Stimulated activated CD8-positive, alpha-beta memory T cell treated with anti-CD3 and anti-CD28 coated beads, Interleukin-15, amount 100 ng/mL, for 1 hour (primary cell): ENCODE results near the gene KIRREL1.
"Not testable (repeated sequence)": the region's sequence is repeated elsewhere in the genome, so short reads cannot be mapped to it uniquely, and the experiment has no call there.

Experiments used
- DNase-seq: peaks from one replicate; pipeline ENCODE4 v3.0.0-alpha.2; 2020; ENCODE audit warnings: low read depth

The KIRREL1 gene

GRCh38 chr1:158105352-158106095, 112.1 kb downstream of the KIRREL1 start:
- DNase-seq, result no peak

GRCh38 chr1:158107916-158108315, 114.5 kb downstream of the KIRREL1 start:
- no peak for DNase-seq

DNA sequence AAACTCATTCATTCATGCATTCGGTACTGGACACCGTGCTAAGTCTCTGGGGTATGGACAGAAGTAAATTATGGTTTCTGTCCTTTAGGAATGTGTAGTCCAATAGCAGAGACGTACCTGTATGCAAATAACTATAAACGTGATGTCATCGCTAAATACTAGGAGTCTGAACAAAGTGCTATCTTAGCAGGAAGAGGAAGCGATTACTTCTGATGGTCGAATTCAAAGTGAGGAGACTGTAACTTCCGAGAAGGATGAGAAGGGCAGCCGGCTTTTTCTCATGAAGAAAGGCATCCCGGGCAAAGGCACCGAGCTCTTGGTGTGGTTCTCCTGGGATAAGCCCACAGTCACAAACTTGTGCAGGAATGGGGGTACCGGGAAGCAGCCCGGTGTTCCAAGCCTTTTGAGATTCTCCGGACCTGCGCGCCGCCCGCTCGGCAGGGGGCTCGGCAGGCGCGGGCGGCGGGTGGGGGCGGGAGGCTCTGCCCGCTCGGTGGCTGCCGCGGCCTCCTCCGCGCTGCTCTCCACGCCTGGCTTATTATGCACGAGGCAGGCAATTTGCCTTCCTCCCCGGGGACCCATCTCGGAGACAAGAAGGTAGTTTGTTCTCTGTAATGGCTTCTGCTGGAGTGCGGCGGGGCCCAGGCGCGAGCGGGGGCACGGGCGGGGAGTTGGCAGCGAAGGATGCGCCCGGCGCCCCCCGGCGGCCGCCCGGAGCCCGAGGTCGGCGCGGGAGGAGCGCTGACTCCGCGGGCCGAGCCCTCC, 119.7 kb downstream of the KIRREL1 start:
- DNase-seq, result no peak

DNA sequence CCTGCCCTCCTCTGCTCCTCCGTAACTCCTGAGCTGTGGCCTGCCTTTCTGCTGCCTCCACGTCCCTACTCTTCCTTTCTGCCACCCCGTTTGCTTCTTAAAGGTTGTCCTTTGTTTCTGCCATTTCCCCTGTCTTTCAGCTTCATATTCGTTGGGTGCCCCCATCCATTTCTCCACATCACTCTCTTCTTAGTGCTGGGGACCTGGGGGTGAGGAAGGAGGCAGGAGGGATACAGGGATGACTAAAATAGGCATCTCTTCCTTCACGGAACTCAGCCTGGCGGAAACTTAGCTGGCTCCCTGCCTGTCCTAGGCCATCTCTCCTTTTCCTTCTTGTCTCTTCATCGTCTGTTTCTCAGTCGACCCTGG, 120.3 kb downstream of the KIRREL1 start:
- DNase-seq, result no peak

DNA sequence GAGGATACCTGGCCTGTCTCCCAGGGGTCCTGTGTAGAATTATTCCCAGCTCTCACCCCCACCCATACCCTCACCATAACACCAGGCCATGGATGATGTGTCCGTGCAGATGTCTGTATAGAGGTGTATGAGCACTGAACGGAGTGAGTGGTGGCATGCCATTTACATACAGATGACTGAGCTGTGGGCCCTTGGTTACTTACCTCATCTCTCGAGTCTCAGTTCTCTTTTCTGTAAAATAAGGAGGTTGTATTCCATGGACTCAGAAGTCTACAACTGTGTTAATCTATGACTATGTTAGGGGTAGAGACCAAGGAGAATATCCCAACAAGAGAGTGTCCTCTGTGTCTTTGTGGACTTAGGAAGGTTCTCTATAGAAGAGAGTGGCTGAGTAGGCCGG, 121.7 kb downstream of the KIRREL1 start:
- DNase-seq, result no peak

GRCh38 chr1:158116311-158117167, 123.1 kb downstream of the KIRREL1 start:
- no peak for DNase-seq

DNA sequence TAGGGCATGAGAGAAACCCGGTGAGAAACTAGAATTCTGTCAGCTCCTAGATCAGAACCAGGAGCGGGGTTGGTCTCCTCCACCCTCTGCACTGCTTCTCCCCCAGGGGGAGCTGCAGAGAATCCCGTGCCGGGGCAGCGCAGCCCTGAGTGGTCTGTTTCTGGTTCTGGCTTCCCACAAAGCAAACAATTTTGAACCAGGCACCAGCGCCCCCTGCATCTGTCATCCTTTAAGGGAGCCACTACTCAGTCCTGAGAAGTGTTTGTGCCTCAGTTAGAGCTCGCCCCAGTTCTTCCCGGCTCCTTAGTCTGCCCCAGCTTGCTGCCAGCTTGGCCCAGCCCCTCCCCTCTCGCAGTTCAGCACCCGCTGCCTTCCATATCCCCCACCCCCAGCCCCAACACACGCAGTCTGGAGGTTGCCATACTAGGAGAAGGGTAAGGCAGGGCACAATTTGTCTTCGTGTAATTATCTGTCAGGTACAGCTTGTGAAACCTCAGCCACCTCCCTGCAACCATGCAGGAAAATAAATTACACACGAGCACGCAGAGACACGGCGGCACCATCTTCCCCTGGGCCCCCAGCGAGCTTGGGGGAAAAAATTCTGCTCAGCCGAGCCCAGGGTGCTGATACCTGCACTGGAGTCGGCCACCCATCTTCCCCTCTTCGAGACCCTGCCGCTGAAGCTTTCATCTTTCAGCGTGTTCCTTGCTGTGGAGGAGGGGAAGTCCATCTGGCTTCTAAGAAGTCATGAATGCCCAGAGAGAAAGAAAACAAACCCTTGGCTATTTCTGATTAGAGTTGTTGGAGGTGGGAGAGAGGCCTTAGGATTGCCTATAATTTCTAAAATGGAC, 124.6 kb downstream of the KIRREL1 start:
- peak; percentile 7 for DNase-seq

DNA sequence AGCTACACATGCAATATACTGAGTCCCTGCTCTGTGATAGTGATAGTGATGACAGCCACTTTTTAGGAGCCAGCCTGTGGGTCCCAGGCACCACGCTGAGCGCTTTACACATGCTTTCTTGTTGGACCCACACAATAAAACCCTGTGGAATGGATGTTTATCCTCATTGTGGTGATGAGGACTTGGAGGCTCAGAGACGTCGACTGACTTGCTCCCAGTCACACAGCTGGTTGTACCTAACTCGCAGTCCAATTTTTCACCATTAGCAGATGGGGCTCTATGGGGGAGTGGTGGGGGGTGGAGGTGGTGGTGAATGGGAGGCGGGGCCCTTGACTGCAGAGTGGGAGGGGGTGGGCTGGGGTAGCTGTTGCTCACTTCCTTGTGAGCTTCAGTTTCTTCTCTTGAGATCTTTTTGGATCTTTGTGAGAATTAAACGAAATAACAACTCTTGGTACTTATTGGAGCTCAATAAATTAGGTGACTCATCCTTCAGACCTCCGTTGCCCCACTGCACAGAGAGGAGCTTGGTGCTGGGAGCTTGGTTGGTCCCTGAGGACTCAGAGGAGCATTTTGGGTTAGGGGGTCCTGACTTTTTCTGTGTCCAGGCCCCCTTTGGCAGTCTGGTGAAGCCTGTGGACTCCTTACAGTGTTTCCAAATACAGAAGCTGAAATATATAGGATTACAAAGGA, 125.4 kb downstream of the KIRREL1 start:
- DNase-seq, result no peak

GRCh38 chr1:158119976-158120653, 126.7 kb downstream of the KIRREL1 start:
- no peak for DNase-seq

DNA sequence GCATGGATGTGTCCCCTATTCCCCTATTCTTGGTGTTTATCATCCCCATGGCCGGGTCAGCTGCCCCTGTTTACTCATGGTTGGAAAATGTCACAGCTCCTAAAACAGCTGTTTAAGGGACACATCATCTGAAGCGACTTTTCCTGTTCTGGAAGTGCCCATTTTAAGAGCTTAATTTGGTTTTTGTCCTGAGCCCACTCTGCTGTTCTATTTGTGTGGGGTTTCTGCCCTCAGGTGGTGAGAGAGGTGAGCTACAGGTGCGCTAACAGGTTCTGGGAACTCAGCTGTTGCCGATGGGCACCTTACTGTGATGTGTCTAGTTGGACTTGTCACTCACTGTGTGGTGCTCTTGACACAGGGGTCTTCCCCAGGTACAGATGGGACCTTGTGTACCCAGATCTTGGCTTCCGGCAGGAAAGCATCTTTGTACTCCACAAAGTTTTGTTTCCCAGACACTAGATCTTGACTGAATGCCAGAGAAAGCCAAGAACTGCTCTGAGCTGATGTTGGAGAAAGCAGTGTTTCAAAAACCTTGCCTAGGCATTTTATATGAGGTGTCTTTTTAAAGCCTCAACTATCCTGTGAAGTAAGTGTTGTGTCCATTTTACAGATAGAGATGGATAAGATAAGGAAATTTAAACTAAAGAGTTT, 128.3 kb downstream of the KIRREL1 start:
- DNase-seq, result no peak

GRCh38 chr1:158122833-158123388, 129.5 kb downstream of the KIRREL1 start:
- no peak for DNase-seq

- no peak for DNase-seq
Measured at GRCh38 chr1:158124034-158124433, 130.6 kb downstream of the KIRREL1 start.

- peak; percentile 46 for DNase-seq
Measured at GRCh38 chr1:158124999-158125398, 131.6 kb downstream of the KIRREL1 start.

DNA sequence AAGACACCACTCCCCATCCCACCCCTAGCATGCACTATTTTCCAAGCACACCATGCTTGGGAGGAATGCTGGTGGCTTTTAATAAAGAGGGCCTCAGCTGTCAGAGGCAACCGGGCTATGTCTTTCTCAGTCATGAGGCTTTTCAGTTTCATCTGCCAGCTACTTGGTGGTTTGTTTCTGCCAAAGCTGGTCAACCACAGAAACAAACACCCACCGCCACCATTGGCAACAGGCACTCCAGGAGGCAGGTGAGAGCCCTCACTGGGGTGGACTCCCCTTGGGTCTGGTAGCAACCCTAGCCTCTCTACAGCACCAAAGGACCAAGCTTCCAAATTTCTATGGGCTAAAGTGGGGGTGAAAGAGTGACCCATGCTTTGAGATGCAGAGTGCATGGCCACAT, 133.0 kb downstream of the KIRREL1 start:
- no peak for DNase-seq

DNA sequence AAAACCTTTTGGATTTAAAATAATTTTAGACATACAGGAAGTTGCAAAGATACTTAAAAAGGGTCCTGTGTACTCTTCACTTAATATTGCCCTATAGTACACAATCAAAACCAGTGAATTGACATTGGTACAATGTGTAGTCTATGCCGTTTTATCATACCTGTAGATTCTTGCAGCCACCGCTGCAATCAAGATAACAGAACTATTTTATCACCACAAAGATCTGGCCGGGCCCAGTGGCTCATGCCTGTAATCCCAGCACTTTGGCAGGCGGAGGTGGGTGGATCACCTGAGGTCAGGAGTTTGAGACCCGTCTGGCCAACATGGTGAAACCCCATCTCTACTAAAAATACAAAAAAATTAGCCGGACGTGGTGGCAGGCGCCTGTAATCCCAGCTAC, 135.1 kb downstream of the KIRREL1 start:
- DNase-seq, result not testable (repeated sequence)

DNA sequence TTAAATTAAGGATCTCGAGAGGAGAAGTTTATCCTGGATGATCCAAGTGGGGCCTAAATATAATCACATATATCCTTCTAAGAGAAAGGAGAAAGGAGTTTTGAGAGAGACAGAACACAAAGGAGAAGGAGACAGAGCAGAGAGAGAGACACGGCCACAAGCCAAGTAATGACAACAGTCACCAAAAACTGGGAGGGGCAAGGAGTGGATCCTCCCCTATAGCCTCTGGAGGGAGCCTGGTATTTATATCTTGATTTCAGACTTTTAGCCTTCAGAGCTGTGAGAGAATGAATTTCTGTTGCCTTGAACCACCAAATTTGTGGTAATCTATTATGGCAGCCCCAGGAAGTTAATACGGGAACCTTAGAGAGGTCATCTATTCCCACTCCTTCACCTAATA, 137.8 kb downstream of the KIRREL1 start:
- DNase-seq, result no peak

- no peak for DNase-seq
Measured at GRCh38 chr1:158140764-158141192, 147.3 kb downstream of the KIRREL1 start.

- DNase-seq, result no peak
Measured at GRCh38 chr1:158145173-158145719, 151.8 kb downstream of the KIRREL1 start.

- DNase-seq, result no peak
Measured at GRCh38 chr1:158146165-158146564, 152.7 kb downstream of the KIRREL1 start.
